Loucy (cell line): ENCODE results near the gene MAPK8IP1.
A peak's percentile ranks its signal among the peaks of the same experiment; 100 is the strongest.
"Not testable (repeated sequence)": the region's sequence is repeated elsewhere in the genome, so short reads cannot be mapped to it uniquely, and the experiment has no call there.

ENCODE experiments used
- H2AFZ ChIP-seq: fragments of 200-600 bp; sonication (generic); 2 replicates; pipeline ENCODE4 v1.6.0; 2016; ENCODE audit warnings: antibody characterized with exemption, mild to moderate bottlenecking, low read length, moderate library complexity
- H3F3A ChIP-seq: fragments of 200-600 bp; 2 replicates; pipeline ENCODE4 v1.6.0; 2016; ENCODE audit warnings: antibody characterized with exemption, low read depth, mild to moderate bottlenecking
- H3K27me3 ChIP-seq: fragments of 200-600 bp; sonication (generic); 2 replicates; pipeline ENCODE4 v1.6.1; 2014; ENCODE audit warnings: low read length, mild to moderate bottlenecking; ENCODE audit not compliant: insufficient read depth, poor library complexity, severe bottlenecking
- H3K36me3 ChIP-seq: fragments of 200-600 bp; sonication (generic); 2 replicates; pipeline ENCODE4 v1.6.1; 2016; ENCODE audit warnings: low read length; ENCODE audit not compliant: insufficient read depth
- H3K4me1 ChIP-seq: fragments of 200-600 bp; sonication (generic); 2 replicates; pipeline ENCODE4 v1.5.1; 2014; ENCODE audit warnings: low read length, mild to moderate bottlenecking; ENCODE audit not compliant: insufficient read depth, poor library complexity, severe bottlenecking
- H3K4me2 ChIP-seq: fragments of 200-600 bp; sonication (generic); 2 replicates; pipeline ENCODE4 v1.6.0; 2014; ENCODE audit warnings: antibody characterized with exemption, low read length, low read depth, mild to moderate bottlenecking; ENCODE audit not compliant: poor library complexity, severe bottlenecking
- H3K4me3 ChIP-seq: fragments of 200-600 bp; sonication (generic); 2 replicates; pipeline ENCODE4 v1.5.1; 2014; ENCODE audit warnings: low read length, mild to moderate bottlenecking, mixed read lengths; ENCODE audit not compliant: poor library complexity, severe bottlenecking
- H3K79me2 ChIP-seq: fragments of 200-600 bp; sonication (generic); 2 replicates; pipeline ENCODE4 v1.6.1; 2014; ENCODE audit warnings: low read length; ENCODE audit not compliant: insufficient read depth
- H3K9ac ChIP-seq: fragments of 200-600 bp; sonication (generic); 2 replicates; pipeline ENCODE4 v1.6.0; 2014; ENCODE audit warnings: mild to moderate bottlenecking, low read depth, low read length, moderate library complexity; ENCODE audit not compliant: poor library complexity, severe bottlenecking
- H3K9me2 ChIP-seq: fragments of 200-600 bp; sonication (generic); replicated peaks from 2 replicates; pipeline ENCODE4 v1.6.1; 2016; ENCODE audit warnings: low read depth, low read length, mixed read lengths
- H3K9me3 ChIP-seq: fragments of 200-600 bp; sonication (generic); 2 replicates; pipeline ENCODE4 v1.6.1; 2014; ENCODE audit warnings: mild to moderate bottlenecking, antibody characterized with exemption, low read length, low read depth; ENCODE audit not compliant: insufficient read depth
- H4K20me1 ChIP-seq: fragments of 200-600 bp; sonication (generic); 2 replicates; pipeline ENCODE4 v1.6.0; 2014; ENCODE audit warnings: antibody characterized with exemption, low read length, mild to moderate bottlenecking; ENCODE audit not compliant: insufficient read depth, poor library complexity, severe bottlenecking
- EZH2phosphoT487 ChIP-seq: fragments of 200-600 bp; IDR thresholded peaks from 2 replicates; pipeline ENCODE4 v1.6.1; 2018; ENCODE audit warnings: antibody characterized with exemption, mild to moderate bottlenecking, moderate library complexity, borderline replicate concordance
- TF ChIP-seq, protein P1 (sequence below): fragments of 200-600 bp; sonication (generic); conservative IDR thresholded peaks from 2 replicates; pipeline ENCODE4 v1.5.1; 2014; ENCODE audit warnings: mild to moderate bottlenecking, antibody characterized with exemption, low read length

Gene MAPK8IP1

GRCh38 chr11:45885274-45885920 is at the start of gene MAPK8IP1:
Gene MAPK8IP1 (plus strand): TSS chr11:45885651. CDS start chr11:45885821, 170 bp downstream.
- H3K4me1 ChIP-seq = no peaks in the 10 kb centered on the region
- no peaks in the 10 kb centered on the region for H3F3A ChIP-seq
- peaks cover 22% of the 10 kb centered on the region; the same call in 1 of the 2 replicates for H3K36me3 ChIP-seq
- no peaks in the 10 kb centered on the region for H3K27me3 ChIP-seq
- peak within 1 kb of the TSS; percentile 58 for H3K4me3 ChIP-seq
- H2AFZ ChIP-seq = no peak within 1 kb of the TSS
- H3K4me2 ChIP-seq = peak within 1 kb of the TSS; percentile 54
- H3K79me2 ChIP-seq = no peaks in the 10 kb centered on the region
- no peak for TF ChIP-seq EZH2phosphoT487
- TF ChIP-seq, protein P1, sequence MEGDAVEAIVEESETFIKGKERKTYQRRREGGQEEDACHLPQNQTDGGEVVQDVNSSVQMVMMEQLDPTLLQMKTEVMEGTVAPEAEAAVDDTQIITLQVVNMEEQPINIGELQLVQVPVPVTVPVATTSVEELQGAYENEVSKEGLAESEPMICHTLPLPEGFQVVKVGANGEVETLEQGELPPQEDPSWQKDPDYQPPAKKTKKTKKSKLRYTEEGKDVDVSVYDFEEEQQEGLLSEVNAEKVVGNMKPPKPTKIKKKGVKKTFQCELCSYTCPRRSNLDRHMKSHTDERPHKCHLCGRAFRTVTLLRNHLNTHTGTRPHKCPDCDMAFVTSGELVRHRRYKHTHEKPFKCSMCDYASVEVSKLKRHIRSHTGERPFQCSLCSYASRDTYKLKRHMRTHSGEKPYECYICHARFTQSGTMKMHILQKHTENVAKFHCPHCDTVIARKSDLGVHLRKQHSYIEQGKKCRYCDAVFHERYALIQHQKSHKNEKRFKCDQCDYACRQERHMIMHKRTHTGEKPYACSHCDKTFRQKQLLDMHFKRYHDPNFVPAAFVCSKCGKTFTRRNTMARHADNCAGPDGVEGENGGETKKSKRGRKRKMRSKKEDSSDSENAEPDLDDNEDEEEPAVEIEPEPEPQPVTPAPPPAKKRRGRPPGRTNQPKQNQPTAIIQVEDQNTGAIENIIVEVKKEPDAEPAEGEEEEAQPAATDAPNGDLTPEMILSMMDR = no peak
- H4K20me1 ChIP-seq = peaks cover 4% of the 10 kb centered on the region
- H3K9me3 ChIP-seq = no peaks in the 10 kb centered on the region
- no peak within 1 kb of the TSS for H3K9ac ChIP-seq
- H3K9me2 ChIP-seq = no peaks in the 10 kb centered on the region

DNA sequence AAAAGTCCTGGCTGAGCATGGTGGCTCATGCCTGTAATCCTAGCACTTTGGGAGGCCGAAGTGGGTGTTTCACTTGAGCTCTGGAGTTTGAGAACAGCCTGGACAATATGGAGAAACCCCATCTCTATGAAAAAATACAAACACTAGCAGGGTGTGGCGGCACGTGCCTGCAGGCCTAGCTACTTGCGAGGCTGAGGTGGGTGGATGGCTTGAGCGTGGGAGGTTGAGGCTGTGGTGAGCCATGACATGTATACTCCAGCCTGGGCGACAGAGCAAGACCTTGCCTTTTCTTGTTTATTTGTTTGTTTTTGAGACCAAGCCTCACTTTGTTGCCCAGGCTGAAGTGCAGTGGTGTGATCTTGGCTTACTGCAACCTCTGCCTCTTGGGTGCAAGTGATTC is 46.2 kb upstream of the MAPK8IP1 start:
- Histone ChIP-seq H3K9me3 (no peaks in the 10 kb centered on the region), H3K4me1 (peaks cover 9% of the 10 kb centered on the region), H2AFZ (no peak overlapping the region), H3K4me3 (no peak overlapping the region), H3K9ac (no peak overlapping the region), H3K79me2 (no peaks in the 10 kb centered on the region), H3K36me3 (no peaks in the 10 kb centered on the region), H4K20me1 (no peaks in the 10 kb centered on the region), H3K27me3 (no peaks in the 10 kb centered on the region), H3K4me2 (no peak overlapping the region), H3K9me2 (no peaks in the 10 kb centered on the region), H3F3A (no peaks in the 10 kb centered on the region; the same call in 1 of the 2 replicates)
- no peak for TF ChIP-seq EZH2phosphoT487
- TF ChIP-seq, protein P1 = no peak

DNA sequence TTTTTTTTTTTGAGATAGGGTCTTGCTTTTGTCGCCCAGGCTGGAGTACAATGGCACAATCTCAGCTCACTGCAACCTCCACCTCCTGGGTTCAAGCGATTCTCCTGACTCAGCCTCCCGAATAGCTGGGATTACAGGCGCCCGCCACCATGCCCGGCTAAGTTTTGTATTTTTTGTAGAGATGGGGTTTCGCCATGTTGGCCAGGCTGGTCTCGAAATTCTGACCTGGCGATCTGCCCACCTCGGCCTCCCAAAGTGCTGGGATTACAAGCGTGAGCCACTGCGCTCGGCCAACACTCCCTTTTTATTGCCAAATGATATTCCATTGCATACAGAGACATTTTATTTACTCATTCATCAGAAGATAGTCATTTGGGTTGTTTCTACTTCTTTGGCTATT is 45.2 kb upstream of the MAPK8IP1 start:
- not testable (repeated sequence) for H3K9ac ChIP-seq, H4K20me1 ChIP-seq, H3F3A ChIP-seq, H3K4me3 ChIP-seq, H3K27me3 ChIP-seq, H3K9me2 ChIP-seq, H2AFZ ChIP-seq, H3K4me1 ChIP-seq, H3K9me3 ChIP-seq, H3K4me2 ChIP-seq, H3K79me2 ChIP-seq, H3K36me3 ChIP-seq
